ENCODE measurements around the gene C5orf24. TPM values are rescaled to one million over a fixed set of nuclear protein-coding genes. Genes with fewer than 3 reads are reported as not detected.
A peak's percentile ranks its signal among the peaks of the same experiment; 100 is the strongest.
"Not testable (repeated sequence)": the region's sequence is repeated elsewhere in the genome, so short reads cannot be mapped to it uniquely, and the experiment has no call there.

The C5orf24 gene
- total RNA-seq, 2 donors from 2014 or later, result 33.7 to 34.9 TPM

- DNase-seq (ENCODE audit: low spot score), result no peak
Observed at GRCh38 chr5:134845335-134845851, 375 bp upstream of the C5orf24 start.

GRCh38 chr5:134846641-134846960, 833 bp downstream of the C5orf24 start:
- Histone ChIP-seq H3K27ac (peak overlapping the region; percentile 91 to 96), H3K4me1 (peaks cover 0 to 41% of the 10 kb centered on the region in 2 donors), H3K27me3 (no peaks in the 10 kb centered on the region), H3K36me3 (no peaks in the 10 kb centered on the region), H3K9me3 (no peaks in the 10 kb centered on the region), H3K4me3 (peak overlapping the region; percentile 80 to 95)
- no peak for TF ChIP-seq CTCF (IDR thresholded peaks at IDR 0.05)
- DNase-seq (ENCODE audit: low spot score), result no peak

More at GRCh38 chr5:134845335-134845851, 375 bp upstream of the C5orf24 start:
- Histone ChIP-seq H3K27ac (peak overlapping the region; percentile 91 to 96), H3K9me3 (no peaks in the 10 kb centered on the region), H3K27me3 (no peaks in the 10 kb centered on the region), H3K4me3 (peak overlapping the region; percentile 80 to 95), H3K4me1 (peaks cover 0 to 29% of the 10 kb centered on the region in 2 donors), H3K36me3 (peaks cover under 1% of the 10 kb centered on the region)
- no peak for TF ChIP-seq CTCF (IDR thresholded peaks at IDR 0.05)

- DNase-seq (ENCODE audit: low spot score); H3K27me3 ChIP-seq: not testable (repeated sequence)
- H3K4me1 ChIP-seq, result peaks cover 0 to 41% of the 10 kb centered on the region in 2 donors
Observed at GRCh38 chr5:134849434-134849933, 3.7 kb downstream of the C5orf24 start.

GRCh38 chr5:134851307-134851923, 5.6 kb downstream of the C5orf24 start:
- Histone ChIP-seq H3K4me1 (peaks cover 0 to 34% of the 10 kb centered on the region in 2 donors), H3K27ac (no peak overlapping the region), H3K9me3 (no peaks in the 10 kb centered on the region), H3K36me3 (peaks cover 20% of the 10 kb centered on the region), H3K27me3 (no peaks in the 10 kb centered on the region), H3K4me3 (no peak overlapping the region)
- TF ChIP-seq CTCF (IDR thresholded peaks at IDR 0.05), result peak in 1 of 2 donors; percentile 42
- DNase-seq (ENCODE audit: low spot score), result no peak

More at GRCh38 chr5:134849434-134849933, 3.7 kb downstream of the C5orf24 start:
- H3K27ac ChIP-seq, H3K36me3 ChIP-seq, H3K9me3 ChIP-seq, H3K4me3 ChIP-seq: not testable (repeated sequence)

- not testable (repeated sequence) for H3K4me1 ChIP-seq; DNase-seq (ENCODE audit: low spot score); H3K27me3 ChIP-seq; H3K9me3 ChIP-seq; H3K4me3 ChIP-seq; H3K27ac ChIP-seq
- H3K36me3 ChIP-seq, result peaks cover 48% of the 10 kb centered on the region
Observed at GRCh38 chr5:134856465-134856864, 10.7 kb downstream of the C5orf24 start.

- Histone ChIP-seq H3K36me3 (peaks cover 48% of the 10 kb centered on the region), H3K27me3 (no peaks in the 10 kb centered on the region), H3K27ac (no peak overlapping the region), H3K4me3 (no peak overlapping the region), H3K4me1 (no peaks in the 10 kb centered on the region), H3K9me3 (no peaks in the 10 kb centered on the region)
- no peak for DNase-seq (ENCODE audit: low spot score)
- no peak for TF ChIP-seq CTCF (IDR thresholded peaks at IDR 0.05)
Observed at GRCh38 chr5:134857401-134857800, 11.6 kb downstream of the C5orf24 start.

GRCh38 chr5:134864707-134865106, 18.9 kb downstream of the C5orf24 start:
- TF ChIP-seq CTCF (IDR thresholded peaks at IDR 0.05), result no peak
- no peaks in the 10 kb centered on the region for H3K9me3 ChIP-seq
- H3K27ac ChIP-seq, result no peak overlapping the region
- H3K27me3 ChIP-seq, result no peaks in the 10 kb centered on the region
- no peaks in the 10 kb centered on the region for H3K4me1 ChIP-seq
- no peak overlapping the region for H3K4me3 ChIP-seq
- peaks cover 11% of the 10 kb centered on the region for H3K36me3 ChIP-seq
- no peak for DNase-seq (ENCODE audit: low spot score)
